Measurements from ENCODE around the gene CFAP157.

Gene CFAP157

DNA sequence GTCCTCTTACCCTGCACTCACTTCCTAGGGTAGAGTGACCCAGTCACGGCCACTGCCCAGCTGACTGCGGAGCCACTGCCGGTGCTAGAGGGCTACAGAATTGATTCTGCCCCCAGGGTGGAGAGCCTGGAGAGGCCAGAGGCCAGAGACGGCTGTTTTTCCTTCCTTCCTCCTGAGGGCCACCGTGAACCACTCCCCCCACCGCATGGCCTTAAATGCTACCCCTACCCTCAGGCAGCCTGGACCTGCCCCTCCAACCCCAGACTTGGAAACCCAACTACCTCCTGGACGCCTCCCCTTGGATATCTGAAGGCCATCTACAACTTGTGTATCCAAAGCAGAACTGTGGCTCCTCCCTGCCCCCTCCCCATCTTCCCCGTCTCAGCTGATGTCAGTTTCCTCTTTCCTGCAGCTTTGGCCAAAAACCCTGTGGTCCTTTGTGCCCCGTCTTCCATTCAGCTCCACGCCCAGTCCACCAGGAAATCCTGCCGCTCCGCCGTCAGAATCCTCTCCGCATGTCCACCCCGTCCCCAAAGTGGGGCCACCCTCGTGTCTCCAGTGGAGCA lies 55.4 kb downstream of the CFAP157 start:
- DNase-seq (ENCODE audit: low read depth): no peak

DNA sequence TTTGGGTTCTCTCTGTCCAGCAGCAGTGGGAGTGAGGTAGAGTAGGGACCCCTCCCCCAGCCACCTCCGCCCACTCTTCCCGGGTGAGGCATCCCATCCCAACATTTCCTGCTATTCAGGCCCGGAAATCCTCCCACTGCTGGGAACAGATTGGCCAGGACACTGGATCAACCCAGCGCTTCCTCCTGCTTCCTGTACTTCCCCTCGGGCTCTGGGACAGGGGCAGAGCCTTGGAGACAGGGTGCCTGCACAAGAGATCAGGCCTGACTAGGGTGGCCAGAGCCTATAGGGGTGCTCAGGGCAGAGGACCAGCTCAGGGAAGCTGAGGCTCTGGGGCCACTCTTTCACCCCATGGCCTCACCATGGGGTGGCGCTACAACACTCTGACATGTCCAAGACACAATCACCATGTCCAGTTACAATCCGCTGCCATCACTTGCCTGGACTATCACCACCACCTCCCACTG lies 57.2 kb downstream of the CFAP157 start:
- DNase-seq (ENCODE audit: low read depth): no peak

DNA sequence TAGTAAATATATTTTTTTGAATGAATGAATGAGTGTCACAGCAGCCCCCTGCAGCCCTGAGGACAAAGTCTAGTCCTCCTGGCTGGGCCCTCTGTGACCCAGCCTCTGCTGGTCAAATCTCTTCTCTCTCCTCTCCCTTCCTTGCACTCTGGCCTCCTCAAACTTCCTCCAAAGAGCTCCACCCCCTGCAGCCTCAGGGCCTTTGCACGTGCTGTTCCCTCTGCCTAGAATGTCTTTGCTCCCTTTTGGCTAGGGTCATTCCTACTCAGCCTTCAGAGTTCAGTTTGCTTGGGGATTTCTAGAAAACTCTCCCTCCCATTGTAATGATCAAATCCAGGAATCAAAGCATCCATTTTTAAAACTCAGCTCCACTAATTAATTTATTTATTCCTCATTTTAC lies 58.6 kb downstream of the CFAP157 start:
- DNase-seq (ENCODE audit: low read depth): no peak
